Measurements from ENCODE around the gene EXOC3L2. TPM values are rescaled to one million over a fixed set of nuclear protein-coding genes. Genes with fewer than 3 reads are reported as not detected.
A peak's percentile ranks its signal among the peaks of the same experiment; 100 is the strongest.

Gene EXOC3L2
- total RNA-seq, 1 experiment from 2014 or later, result 0.61 TPM

DNA sequence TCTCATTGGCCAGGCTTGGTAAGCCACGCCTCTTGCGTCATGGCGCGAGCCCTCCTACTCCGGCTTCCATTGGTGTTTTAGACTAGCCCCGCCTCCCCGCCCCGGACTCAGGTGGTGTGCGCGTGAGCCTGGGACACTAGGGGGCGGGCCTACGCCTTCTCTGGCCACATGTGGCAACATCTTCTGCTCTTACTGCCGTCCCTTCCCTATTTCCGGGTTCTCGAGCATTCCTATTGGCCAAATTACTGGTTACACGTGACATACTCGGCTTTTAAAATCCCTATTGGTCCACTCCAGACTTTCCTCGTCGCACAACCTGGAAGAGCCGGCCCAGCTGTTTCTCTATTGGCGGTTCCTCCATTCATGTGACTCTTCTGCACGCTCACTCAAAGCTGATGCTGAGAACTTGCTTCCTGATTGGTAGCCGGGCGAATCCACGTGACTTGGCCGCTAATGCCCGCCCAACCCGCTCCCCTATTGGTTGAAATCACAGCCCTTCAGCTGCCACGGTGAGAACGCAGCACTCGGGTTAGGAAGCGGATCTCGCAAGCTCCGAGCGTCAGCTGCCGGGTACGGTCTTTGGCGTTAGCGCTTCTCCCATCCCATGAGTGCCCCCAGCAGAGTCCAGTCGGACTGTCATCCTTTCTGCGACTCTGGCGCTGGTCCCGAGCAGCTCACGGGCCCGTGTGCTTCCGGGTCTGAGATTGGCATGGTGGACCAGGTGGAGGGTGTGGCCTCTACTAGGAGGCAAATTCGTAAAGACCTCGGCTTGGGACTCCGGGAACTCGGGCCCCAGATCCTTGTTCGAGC is 66.7 kb downstream of the EXOC3L2 start, which contains the start of gene BLOC1S3:
TSS of gene BLOC1S3 (plus strand) at position 523 of the 810 bp plus-strand sequence. CDS start 513 bp downstream, outside the sequence.
- H3K79me1 ChIP-seq (ENCODE audit: insufficient read depth, low read depth, low read length, poor library complexity, severe bottlenecking), result no peaks in the 10 kb centered on the region
- TF ChIP-seq, protein P1, sequence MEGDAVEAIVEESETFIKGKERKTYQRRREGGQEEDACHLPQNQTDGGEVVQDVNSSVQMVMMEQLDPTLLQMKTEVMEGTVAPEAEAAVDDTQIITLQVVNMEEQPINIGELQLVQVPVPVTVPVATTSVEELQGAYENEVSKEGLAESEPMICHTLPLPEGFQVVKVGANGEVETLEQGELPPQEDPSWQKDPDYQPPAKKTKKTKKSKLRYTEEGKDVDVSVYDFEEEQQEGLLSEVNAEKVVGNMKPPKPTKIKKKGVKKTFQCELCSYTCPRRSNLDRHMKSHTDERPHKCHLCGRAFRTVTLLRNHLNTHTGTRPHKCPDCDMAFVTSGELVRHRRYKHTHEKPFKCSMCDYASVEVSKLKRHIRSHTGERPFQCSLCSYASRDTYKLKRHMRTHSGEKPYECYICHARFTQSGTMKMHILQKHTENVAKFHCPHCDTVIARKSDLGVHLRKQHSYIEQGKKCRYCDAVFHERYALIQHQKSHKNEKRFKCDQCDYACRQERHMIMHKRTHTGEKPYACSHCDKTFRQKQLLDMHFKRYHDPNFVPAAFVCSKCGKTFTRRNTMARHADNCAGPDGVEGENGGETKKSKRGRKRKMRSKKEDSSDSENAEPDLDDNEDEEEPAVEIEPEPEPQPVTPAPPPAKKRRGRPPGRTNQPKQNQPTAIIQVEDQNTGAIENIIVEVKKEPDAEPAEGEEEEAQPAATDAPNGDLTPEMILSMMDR (conservative IDR thresholded peaks at IDR 0.05), result peak; percentile 65
- peak within 1 kb of the TSS; percentile 56 for H3K9ac ChIP-seq (ENCODE audit: extremely low read depth, insufficient read length, low read length)
- no peak within 1 kb of the TSS for H4K91ac ChIP-seq (ENCODE audit: insufficient read length, low read depth, low read length)
- no peak within 1 kb of the TSS for H2AK5ac ChIP-seq (ENCODE audit: insufficient read length, low read length)
- no CpG with 5 or more reads among the region's 51 CpGs for WGBS (ENCODE audit: extremely low coverage, insufficient read length, low lambda C conversion rate)
- H3K27ac Mint-ChIP-seq, result peak within 1 kb of the TSS; percentile 96 to 98 (median 96)
- no peak within 1 kb of the TSS for H3K23ac ChIP-seq (ENCODE audit: insufficient read length, low read depth, low read length)
- H3K14ac ChIP-seq (ENCODE audit: insufficient read depth, low read length), result no peak within 1 kb of the TSS
- peak within 1 kb of the TSS; percentile 79 for H3K4me2 ChIP-seq (ENCODE audit: insufficient read depth, insufficient read length, low read length)
- no peak within 1 kb of the TSS for H2AFZ ChIP-seq (ENCODE audit: low read length)
- no peak within 1 kb of the TSS for H2BK120ac ChIP-seq (ENCODE audit: low read depth, low read length, poor library complexity, severe bottlenecking)
- H4K8ac ChIP-seq (replicated peaks; ENCODE audit: insufficient read length, low read depth, low read length), result no peak within 1 kb of the TSS
- no peak within 1 kb of the TSS for H3T11ph ChIP-seq (ENCODE audit: low read length)
- no peaks in the 10 kb centered on the region for H3K9me3 Mint-ChIP-seq
- H3K27me3 Mint-ChIP-seq (ENCODE audit: low read depth), result peaks cover 3% of the 10 kb centered on the region; the same call in 1 of the 2 replicates
- no peak within 1 kb of the TSS for H3K27ac ChIP-seq (ENCODE audit: insufficient read length, low read depth, low read length)
- no peak within 1 kb of the TSS for H2BK12ac ChIP-seq (ENCODE audit: insufficient read length, low read depth, low read length)
- H3K4ac ChIP-seq (ENCODE audit: low read depth, low read length), result no peak within 1 kb of the TSS
- peaks cover 0 to 10% of the 10 kb centered on the region in 2 experiments; a peak in 3 of 4 replicates for H3K4me1 Mint-ChIP-seq
- no peaks in the 10 kb centered on the region for H3K4me1 ChIP-seq (ENCODE audit: insufficient read depth, low read length)
- DNase-seq, result peak; percentile 100
- H3K36me3 Mint-ChIP-seq (ENCODE audit: insufficient read depth in 1 of 3, low read depth in 3 of 3), result peaks cover 0 to 4% (median 2%) of the 10 kb centered on the region in 3 experiments; a peak in 2 of 7 replicates
- no peaks in the 10 kb centered on the region for H3K27me3 ChIP-seq (ENCODE audit: insufficient read depth, low read length)
- no peaks in the 10 kb centered on the region for H3K79me2 ChIP-seq (ENCODE audit: insufficient read depth, low read length)
- H3K9me3 ChIP-seq (ENCODE audit: control insufficient read depth, low read depth, low read length), result no peaks in the 10 kb centered on the region
- no peak within 1 kb of the TSS for H3K18ac ChIP-seq (ENCODE audit: insufficient read length, low read depth, low read length)
- H2BK20ac ChIP-seq (ENCODE audit: low read depth, low read length, poor library complexity, severe bottlenecking), result no peak within 1 kb of the TSS
- H4K5ac ChIP-seq (ENCODE audit: insufficient read length, low read depth, low read length), result no peak within 1 kb of the TSS
- no peak within 1 kb of the TSS for H2BK5ac ChIP-seq (ENCODE audit: insufficient read length, low read length)
- peaks cover 13% of the 10 kb centered on the region for H3K23me2 ChIP-seq (ENCODE audit: insufficient read length, low read depth, low read length, poor library complexity, severe bottlenecking)
- H2BK15ac ChIP-seq (ENCODE audit: low read depth, low read length), result no peak within 1 kb of the TSS
- H3K56ac ChIP-seq (ENCODE audit: insufficient read length, low read depth, low read length), result no peak within 1 kb of the TSS
- H4K20me1 ChIP-seq (ENCODE audit: control insufficient read depth, insufficient read depth, insufficient read length), result no peaks in the 10 kb centered on the region
- H3K4me3 Mint-ChIP-seq, result peak within 1 kb of the TSS; percentile 91 to 93

All from H9 (cell line).